HG02571 (cell line): Measurements from ENCODE around the gene DDB1.

Source experiments
- ATAC-seq: cut with Tn5 transposase; IDR thresholded peaks from one replicate; pipeline ENCODE4 v1.9.1; 2021; ENCODE audit warnings: mild to moderate bottlenecking, moderate library complexity; ENCODE audit not compliant: unreplicated experiment

DDB1 gene

GRCh38 chr11:61357233-61357893 is 24.5 kb upstream of the DDB1 start:
- ATAC-seq = peak; percentile 34

GRCh38 chr11:61356706-61357105 is 23.8 kb upstream of the DDB1 start:
- ATAC-seq = no peak

GRCh38 chr11:61354208-61354607 is 21.3 kb upstream of the DDB1 start:
- no peak for ATAC-seq

GRCh38 chr11:61353131-61354067 is 20.5 kb upstream of the DDB1 start:
- no peak for ATAC-seq

- ATAC-seq = no peak
Observed at GRCh38 chr11:61352038-61352437, 19.1 kb upstream of the DDB1 start.

DNA sequence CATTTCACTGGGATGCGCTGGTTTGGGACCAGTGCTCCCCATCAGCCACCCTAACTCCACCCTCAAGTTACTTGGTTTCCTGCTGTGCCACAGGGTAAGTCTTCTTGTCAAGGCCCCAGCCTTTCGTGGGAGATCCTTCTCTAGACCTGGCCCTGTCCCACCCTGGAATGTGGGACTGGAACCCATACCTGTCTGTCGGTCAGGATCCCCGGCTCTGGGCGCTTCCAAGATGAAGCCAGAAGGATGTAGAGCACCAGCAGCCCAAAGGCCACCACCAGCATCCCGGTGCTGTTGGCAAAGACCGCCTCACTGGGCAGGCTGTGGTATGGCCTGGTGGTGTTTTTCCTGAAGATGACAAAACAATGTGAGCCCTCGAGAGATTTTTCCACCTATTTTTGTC is 17.9 kb upstream of the DDB1 start:
- ATAC-seq = no peak

- ATAC-seq = no peak
Observed at GRCh38 chr11:61350336-61350735, 17.4 kb upstream of the DDB1 start.

DNA sequence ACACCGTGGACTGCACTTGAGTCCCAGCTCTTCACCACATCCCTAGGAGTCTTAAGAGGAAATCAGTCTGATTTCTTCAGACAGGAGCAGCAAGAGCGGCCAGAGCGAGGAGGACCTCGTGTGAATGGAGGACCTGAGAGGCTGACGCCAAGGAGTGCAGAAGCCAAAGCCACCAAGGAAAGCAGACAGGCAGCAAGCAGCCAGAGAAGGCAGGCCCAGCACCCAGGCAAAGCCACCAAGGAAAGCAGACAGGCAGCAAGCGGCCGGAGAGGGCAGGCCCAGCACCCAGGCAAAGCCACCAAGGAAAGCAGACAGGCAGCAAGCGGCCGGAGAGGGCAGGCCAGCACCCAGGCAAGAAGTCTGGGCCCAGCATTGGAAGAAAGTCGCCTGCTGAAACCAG is 17.0 kb upstream of the DDB1 start:
- no peak for ATAC-seq

DNA sequence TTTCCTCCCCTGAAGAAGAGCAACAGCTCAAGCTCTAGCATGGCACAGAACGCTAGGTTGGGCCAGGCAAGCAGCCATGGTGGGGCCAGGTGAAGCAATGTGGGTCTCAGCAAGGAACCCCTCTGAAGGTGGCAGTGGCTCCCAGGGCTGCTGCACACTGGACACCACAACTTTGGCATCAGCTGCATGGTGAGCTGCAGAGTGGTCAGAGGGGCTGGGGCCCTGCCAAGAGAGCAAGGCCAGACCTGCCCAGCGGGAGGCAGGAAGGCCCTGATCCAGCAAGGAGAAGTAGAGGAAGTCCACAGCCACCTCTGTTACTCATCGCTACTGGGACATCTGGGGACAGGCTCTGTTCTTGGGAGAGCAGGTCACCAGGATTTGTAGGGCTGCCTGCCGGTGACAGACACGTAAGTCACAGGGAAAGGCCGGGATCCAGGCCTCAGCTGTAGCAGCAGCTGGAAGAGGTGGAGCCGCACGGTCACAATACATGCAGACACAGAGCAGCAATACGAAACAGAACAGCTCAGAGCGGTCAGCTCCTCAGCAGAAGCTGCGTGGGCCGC is 16.4 kb upstream of the DDB1 start:
- no peak for ATAC-seq

- ATAC-seq = no peak
Observed at GRCh38 chr11:61347916-61348461, 15.1 kb upstream of the DDB1 start.

DNA sequence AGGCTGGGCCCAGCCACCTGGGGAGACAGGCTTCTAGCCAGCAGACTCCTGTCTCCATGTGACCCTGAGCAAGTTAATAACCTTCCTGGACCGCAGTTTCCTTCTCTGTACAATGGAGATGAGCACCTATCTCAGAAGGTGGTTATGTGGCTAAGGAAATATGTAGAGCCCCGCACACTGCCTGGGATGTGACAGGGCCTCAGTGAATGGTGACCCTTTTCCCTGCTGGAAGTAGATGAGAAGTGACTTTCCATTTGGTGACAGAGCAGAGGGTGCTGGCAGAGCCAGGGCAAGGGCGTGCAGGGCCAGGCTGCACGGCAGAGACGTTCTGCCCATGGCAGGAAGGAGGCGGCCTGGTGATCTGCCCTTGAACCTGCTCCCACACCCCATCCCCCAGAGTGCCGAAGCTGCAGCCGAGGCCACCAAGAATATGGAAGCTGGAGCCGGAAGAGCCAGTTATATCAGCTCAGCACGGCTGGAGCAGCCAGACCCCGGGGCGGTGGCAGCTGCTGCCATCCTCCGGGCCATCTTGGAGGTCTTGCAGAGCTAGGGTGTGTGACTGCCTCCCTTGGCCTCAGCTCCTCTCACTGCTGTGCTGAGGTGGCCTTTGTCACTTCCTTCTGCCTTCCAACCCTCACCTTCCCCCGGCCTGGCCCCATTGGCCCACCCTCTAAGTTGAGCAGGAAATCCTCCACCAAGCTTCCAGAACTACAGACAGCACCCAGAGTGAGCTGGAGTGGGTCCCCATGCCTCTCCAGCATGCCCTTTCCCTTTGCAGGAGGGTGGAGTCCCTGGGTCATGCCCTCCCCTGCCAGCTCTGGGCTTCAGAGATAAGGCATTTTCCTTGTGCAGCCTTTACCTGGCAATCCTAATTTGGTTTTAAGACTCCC is 13.3 kb upstream of the DDB1 start:
- no peak for ATAC-seq

DNA sequence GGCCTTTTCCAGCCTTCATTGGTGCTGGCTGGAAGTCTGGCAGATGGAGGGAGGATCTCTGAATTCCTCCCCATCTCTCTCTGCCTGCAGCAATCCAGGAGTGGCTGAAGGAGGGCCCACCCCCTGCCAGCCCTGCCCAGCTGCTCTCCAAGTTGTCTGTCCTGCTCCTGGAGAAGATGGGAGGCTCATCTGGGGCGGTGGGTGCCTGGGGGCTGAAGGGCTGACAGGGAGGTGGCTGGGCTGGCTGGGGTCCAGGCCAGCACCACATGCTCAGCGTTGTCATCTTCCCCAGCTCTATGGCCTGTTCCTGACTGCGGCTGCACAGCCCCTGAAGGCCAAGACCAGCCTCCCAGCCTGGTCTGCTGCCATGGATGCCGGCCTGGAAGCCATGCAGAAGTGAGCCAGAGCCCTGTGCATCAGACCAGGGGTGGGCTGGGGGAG is 12.3 kb upstream of the DDB1 start:
- no peak for ATAC-seq

- ATAC-seq = no peak
Observed at GRCh38 chr11:61343792-61344745, 11.2 kb upstream of the DDB1 start.

- ATAC-seq = no peak
Observed at GRCh38 chr11:61342207-61342803, 9.4 kb upstream of the DDB1 start.

GRCh38 chr11:61341706-61342105 is 8.8 kb upstream of the DDB1 start:
- ATAC-seq = no peak

DNA sequence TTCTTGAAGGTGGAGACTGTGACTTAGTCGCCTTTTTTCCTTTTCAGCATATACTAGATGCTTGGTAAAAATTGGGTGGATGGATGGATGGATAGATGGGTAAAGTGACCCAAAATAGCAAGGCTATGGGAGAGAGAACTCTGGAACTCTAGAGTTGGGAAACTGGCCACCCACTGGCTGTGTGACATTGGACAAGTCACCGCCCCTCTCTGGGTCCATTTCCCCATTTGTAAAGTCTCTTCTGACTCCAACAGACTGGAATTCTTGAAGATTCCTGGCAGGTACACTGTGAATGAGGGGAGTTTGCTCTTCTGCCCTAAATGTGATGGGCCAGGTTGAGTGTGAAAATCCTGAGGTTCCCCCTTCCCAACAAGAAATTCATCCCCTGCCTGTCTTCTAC is 8.1 kb upstream of the DDB1 start:
- no peak for ATAC-seq

DNA sequence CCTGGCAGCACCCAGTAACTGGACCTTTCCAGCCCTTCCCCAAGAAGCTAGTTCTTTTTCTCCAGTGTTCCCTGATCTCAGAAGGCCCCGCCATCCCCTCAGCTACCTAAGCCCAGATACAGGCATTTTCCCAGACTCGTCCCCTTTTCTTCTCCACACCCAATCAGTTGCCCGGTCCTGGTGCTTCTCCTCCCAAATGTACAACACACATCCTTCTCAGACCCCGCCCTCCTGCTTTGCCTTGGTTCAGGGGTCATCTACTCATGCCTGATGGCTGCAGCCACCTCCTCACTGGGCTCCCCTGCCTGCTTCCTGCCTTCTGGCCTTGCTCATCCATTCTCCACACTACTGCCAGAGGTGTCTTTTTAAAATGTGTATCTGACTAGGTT is 6.6 kb upstream of the DDB1 start:
- no peak for ATAC-seq

GRCh38 chr11:61338783-61339489 is 6.0 kb upstream of the DDB1 start:
- no peak for ATAC-seq
